PC-3 (cell line): Measurements from ENCODE around the gene GPR143.

Source experiments
- CTCF ChIP-seq: fragments of 300-600 bp; sonication (generic); conservative IDR thresholded peaks from 2 replicates; pipeline ENCODE4 v1.5.1; 2017; ENCODE audit warnings: antibody characterized with exemption, low read depth, mild to moderate bottlenecking, low read length
- EZH2 ChIP-seq: fragments of 300-600 bp; sonication (generic); IDR thresholded peaks from one replicate; pipeline ENCODE4 v1.6.1; 2017; ENCODE audit warnings: antibody characterized with exemption, mild to moderate bottlenecking, low read length; ENCODE audit not compliant: unreplicated experiment
- EZH2phosphoT487 ChIP-seq: fragments of 300-600 bp; sonication (generic); IDR thresholded peaks from 2 replicates; pipeline ENCODE4 v1.6.1; 2018; ENCODE audit warnings: mild to moderate bottlenecking, antibody characterized with exemption, low read length, borderline replicate concordance

GRCh38 chrX:9683350-9683749 is 82.3 kb downstream of the GPR143 start:
- TF ChIP-seq CTCF (no peak), EZH2phosphoT487 (no peak), EZH2 (no peak)
